Fibroblast of pulmonary artery (primary cell): ENCODE data around the gene TMC6.

ENCODE experiments used
- DNase-seq: peaks from one replicate; pipeline ENCODE4 v3.0.0-alpha.2; 2010; ENCODE audit warnings: low read depth
- H3K4me3 ChIP-seq: replicated peaks from 2 replicates; pipeline ENCODE4 v1.5.1; 2011; ENCODE audit warnings: low read depth, mild to moderate bottlenecking, control low read depth, low read length, moderate library complexity
- CTCF ChIP-seq: IDR thresholded peaks from 2 replicates; pipeline ENCODE4 v1.5.1; 2011; ENCODE audit warnings: mild to moderate bottlenecking, control low read depth, low read length, inconsistent platforms; ENCODE audit errors: missing control alignments

Gene TMC6

GRCh38 chr17:78101542-78101941 is 27.0 kb downstream of the TMC6 start:
- no peak overlapping the region for H3K4me3 ChIP-seq
- TF ChIP-seq CTCF = no peak
- DNase-seq = no peak

- no peak for DNase-seq
- no peak for TF ChIP-seq CTCF
These were observed 27.4 kb downstream of the TMC6 start for GRCh38 chr17:78101112-78101511.

GRCh38 chr17:78096093-78096492 is 32.5 kb downstream of the TMC6 start:
- no peak overlapping the region for H3K4me3 ChIP-seq
- no peak for TF ChIP-seq CTCF
- no peak for DNase-seq

More at GRCh38 chr17:78101112-78101511, 27.4 kb downstream of the TMC6 start:
- H3K4me3 ChIP-seq = no peak overlapping the region

- DNase-seq = no peak
- H3K4me3 ChIP-seq = no peak overlapping the region
- no peak for TF ChIP-seq CTCF
These were observed 33.5 kb downstream of the TMC6 start for GRCh38 chr17:78095035-78095434.

GRCh38 chr17:78092794-78093324 is 35.7 kb downstream of the TMC6 start:
- H3K4me3 ChIP-seq = no peak overlapping the region
- no peak for DNase-seq
- no peak for TF ChIP-seq CTCF

GRCh38 chr17:78089576-78090281 is 38.8 kb downstream of the TMC6 start:
- TF ChIP-seq CTCF = no peak
- no peak overlapping the region for H3K4me3 ChIP-seq
- no peak for DNase-seq

- DNase-seq = no peak
- no peak for TF ChIP-seq CTCF
- H3K4me3 ChIP-seq = no peak overlapping the region
These were observed 40.0 kb downstream of the TMC6 start for GRCh38 chr17:78088529-78088928.
